H9 (cell line): Measurements from ENCODE around the gene UNC50. TPM values are rescaled to one million over a fixed set of nuclear protein-coding genes. Genes with fewer than 3 reads are reported as not detected.

ENCODE experiments used
- DNase-seq: peaks from one replicate; pipeline ENCODE4 v3.0.0-alpha.2; 2017
- H2AFZ ChIP-seq: one replicate; pipeline ENCODE4 v1.6.1; 2013; ENCODE audit warnings: mild to moderate bottlenecking, low read length, control low read depth, moderate library complexity
- H2AK5ac ChIP-seq: 2 replicates; pipeline ENCODE4 v1.6.1; 2013; ENCODE audit warnings: low read length, control low read depth, mixed read lengths; ENCODE audit not compliant: insufficient read length
- H2BK120ac ChIP-seq: one replicate; pipeline ENCODE4 v1.6.1; 2013; ENCODE audit warnings: low read depth, mild to moderate bottlenecking, low read length, control low read depth, inconsistent platforms; ENCODE audit not compliant: poor library complexity, severe bottlenecking
- H2BK12ac ChIP-seq: 2 replicates; pipeline ENCODE4 v1.6.1; 2013; ENCODE audit warnings: low read length, control low read depth, mixed read lengths, low read depth; ENCODE audit not compliant: insufficient read length
- H2BK15ac ChIP-seq: 2 replicates; pipeline ENCODE4 v1.6.1; 2013; ENCODE audit warnings: low read depth, low read length, control low read depth
- H2BK20ac ChIP-seq: one replicate; pipeline ENCODE4 v1.6.1; 2013; ENCODE audit warnings: low read depth, mild to moderate bottlenecking, low read length, control low read depth, inconsistent platforms; ENCODE audit not compliant: poor library complexity, severe bottlenecking
- H2BK5ac ChIP-seq: 2 replicates; pipeline ENCODE4 v1.6.1; 2013; ENCODE audit warnings: low read length, control low read depth, mixed read lengths; ENCODE audit not compliant: insufficient read length
- H3K14ac ChIP-seq: 2 replicates; pipeline ENCODE4 v1.6.1; 2013; ENCODE audit warnings: low read length, control low read depth; ENCODE audit not compliant: insufficient read depth
- H3K18ac ChIP-seq: 2 replicates; pipeline ENCODE4 v1.6.1; 2013; ENCODE audit warnings: low read depth, mild to moderate bottlenecking, mixed read lengths, low read length, control low read depth; ENCODE audit not compliant: insufficient read length
- H3K23ac ChIP-seq: 2 replicates; pipeline ENCODE4 v1.6.1; 2013; ENCODE audit warnings: low read length, control low read depth, mixed read lengths, low read depth; ENCODE audit not compliant: insufficient read length
- H3K23me2 ChIP-seq: 2 replicates; pipeline ENCODE4 v1.6.1; 2013; ENCODE audit warnings: low read depth, mild to moderate bottlenecking, mixed read lengths, low read length, control low read depth; ENCODE audit not compliant: insufficient read length, poor library complexity, severe bottlenecking
- H3K27ac ChIP-seq: 2 replicates; pipeline ENCODE4 v1.5.1; 2013; ENCODE audit warnings: low read length, control low read depth, mixed read lengths, low read depth; ENCODE audit not compliant: insufficient read length
- H3K27me3 ChIP-seq: 2 replicates; pipeline ENCODE4 v1.6.1; 2013; ENCODE audit warnings: low read length, control low read depth, inconsistent platforms; ENCODE audit not compliant: insufficient read depth
- H3K4ac ChIP-seq: 2 replicates; pipeline ENCODE4 v1.6.1; 2013; ENCODE audit warnings: low read depth, mild to moderate bottlenecking, control low read depth, inconsistent platforms, low read length, moderate library complexity
- H3K4me1 ChIP-seq: 2 replicates; pipeline ENCODE4 v1.6.1; 2013; ENCODE audit warnings: low read length, control low read depth, inconsistent platforms; ENCODE audit not compliant: insufficient read depth
- H3K4me2 ChIP-seq: 2 replicates; pipeline ENCODE4 v1.6.1; 2013; ENCODE audit warnings: low read length, control low read depth, mixed read lengths; ENCODE audit not compliant: insufficient read length, insufficient read depth
- H3K56ac ChIP-seq: 2 replicates; pipeline ENCODE4 v1.6.1; 2013; ENCODE audit warnings: low read depth, mild to moderate bottlenecking, mixed read lengths, low read length, control low read depth; ENCODE audit not compliant: insufficient read length
- H3K79me1 ChIP-seq: 2 replicates; pipeline ENCODE4 v1.6.1; 2013; ENCODE audit warnings: low read depth, mild to moderate bottlenecking, moderate library complexity, low read length, control low read depth, inconsistent platforms; ENCODE audit not compliant: insufficient read depth, poor library complexity, severe bottlenecking
- H3K79me2 ChIP-seq: 2 replicates; pipeline ENCODE4 v1.6.1; 2013; ENCODE audit warnings: low read length, control low read depth, inconsistent platforms; ENCODE audit not compliant: insufficient read depth
- H3K9ac ChIP-seq: 2 replicates; pipeline ENCODE4 v1.6.1; 2013; ENCODE audit warnings: low read length, control low read depth, mixed read lengths; ENCODE audit not compliant: insufficient read length; ENCODE audit errors: extremely low read depth
- H3K9me3 ChIP-seq: one replicate; pipeline ENCODE4 v1.6.1; 2013; ENCODE audit warnings: low read depth, low read length, inconsistent platforms; ENCODE audit not compliant: control insufficient read depth
- H3T11ph ChIP-seq: one replicate; pipeline ENCODE4 v1.6.1; 2013; ENCODE audit warnings: mild to moderate bottlenecking, low read length, control low read depth, inconsistent platforms
- H4K20me1 ChIP-seq: one replicate; pipeline ENCODE4 v1.6.1; 2013; ENCODE audit not compliant: control insufficient read depth, insufficient read length, insufficient read depth
- H4K5ac ChIP-seq: 2 replicates; pipeline ENCODE4 v1.6.1; 2013; ENCODE audit warnings: low read depth, mild to moderate bottlenecking, mixed read lengths, low read length, control low read depth; ENCODE audit not compliant: insufficient read length
- H4K8ac ChIP-seq: replicated peaks from 2 replicates; pipeline ENCODE4 v1.6.1; 2013; ENCODE audit warnings: low read length, control low read depth, mixed read lengths, low read depth; ENCODE audit not compliant: insufficient read length
- H4K91ac ChIP-seq: 2 replicates; pipeline ENCODE4 v1.6.1; 2013; ENCODE audit warnings: low read depth, mild to moderate bottlenecking, moderate library complexity, mixed read lengths, low read length, control low read depth; ENCODE audit not compliant: insufficient read length
- H3K27ac Mint-ChIP-seq, 3 experiments: 2 replicates in 2 of 3; 3 replicates in 1 of 3; pipeline ENCODE4 v1.8.0; 2020 to 2021; ENCODE audit warnings: mixed read lengths in 3 of 3, mild to moderate bottlenecking in 1 of 3, moderate library complexity in 1 of 3
- H3K27me3 Mint-ChIP-seq: 2 replicates; pipeline ENCODE4 v1.8.0; 2021; ENCODE audit warnings: low read depth, mild to moderate bottlenecking, moderate library complexity, mixed read lengths
- H3K36me3 Mint-ChIP-seq, 3 experiments: 2 replicates in 2 of 3; 3 replicates in 1 of 3; pipeline ENCODE4 v1.8.0; 2020 to 2021; ENCODE audit warnings: low read depth in 3 of 3, mixed read lengths in 3 of 3; ENCODE audit not compliant: insufficient read depth in 1 of 3
- H3K4me1 Mint-ChIP-seq, 2 experiments: 2 replicates each; pipeline ENCODE4 v1.8.0; 2020; ENCODE audit warnings: mixed read lengths in 2 of 2
- H3K4me3 Mint-ChIP-seq, 2 experiments: 2 replicates in 1 of 2; 3 replicates in 1 of 2; pipeline ENCODE4 v1.8.0; 2020 to 2021; ENCODE audit warnings: mild to moderate bottlenecking in 2 of 2, mixed read lengths in 2 of 2, moderate library complexity in 1 of 2
- H3K9me3 Mint-ChIP-seq, 2 experiments: 2 replicates in 1 of 2; 3 replicates in 1 of 2; pipeline ENCODE4 v1.8.0; 2020; ENCODE audit warnings: mild to moderate bottlenecking in 2 of 2, mixed read lengths in 2 of 2, moderate library complexity in 1 of 2
- WGBS: extraction: QIAGEN DNeasy Blood & Tissue Kit; methylation state at CpG from one replicate; pipeline ENCODE4 v1.1.7; 2013; ENCODE audit warnings: missing lambda C conversion rate, low lambda C conversion rate, mixed read lengths; ENCODE audit not compliant: insufficient read length; ENCODE audit errors: extremely low coverage; 5-methylcytosine and 5-hydroxymethylcytosine counted together
- total RNA-seq: library from RNA; stranded (reverse); gene quantifications from 2 replicates; pipeline ENCODE4 v1.2.1, GENCODE V29; 2021
- TF ChIP-seq, protein P1 (sequence below): fragments of 200-600 bp; sonication (generic); conservative IDR thresholded peaks from 3 replicates; pipeline ENCODE4 v1.8.0; 2021; ENCODE audit warnings: antibody characterized with exemption, mild to moderate bottlenecking

Gene UNC50
- total RNA-seq, 1 experiment from 2014 or later = 35.4 TPM

GRCh38 chr2:98563394-98563793 is 45.0 kb upstream of the UNC50 start:
- no peaks in the 10 kb centered on the region; a peak in 1 of 5 replicates for H3K9me3 Mint-ChIP-seq
- peaks cover 12 to 84% (median 53%) of the 10 kb centered on the region in 3 experiments; a peak in 6 of 7 replicates for H3K36me3 Mint-ChIP-seq
- WGBS = no CpG with 5 or more reads among the region's 13 CpGs

More at GRCh38 chr2:98563394-98563793, 45.0 kb upstream of the UNC50 start:
- Mint-ChIP-seq H3K27me3 (no peaks in the 10 kb centered on the region), H3K4me3 (no peak overlapping the region), H3K27ac (peak overlapping the region in 1 of 3 experiments; percentile 1; a peak in 1 of 7 replicates), H3K4me1 (no peaks in the 10 kb centered on the region)
- Histone ChIP-seq H2BK120ac (no peak overlapping the region), H4K8ac (no peak overlapping the region), H3K27ac (no peak overlapping the region), H3K18ac (no peak overlapping the region), H4K91ac (no peak overlapping the region), H3K9me3 (no peaks in the 10 kb centered on the region), H2AK5ac (no peak overlapping the region), H3K79me2 (no peaks in the 10 kb centered on the region), H3K9ac (no peak overlapping the region), H2BK15ac (no peak overlapping the region), H2BK20ac (no peak overlapping the region), H2AFZ (no peak overlapping the region), H2BK12ac (no peak overlapping the region), H3K4me1 (no peaks in the 10 kb centered on the region), H3T11ph (no peak overlapping the region), H3K4me2 (no peak overlapping the region), H3K79me1 (no peaks in the 10 kb centered on the region), H3K14ac (no peak overlapping the region), H3K27me3 (no peaks in the 10 kb centered on the region), H4K20me1 (no peaks in the 10 kb centered on the region), H3K23me2 (no peaks in the 10 kb centered on the region), H3K4ac (no peak overlapping the region), H3K56ac (no peak overlapping the region), H4K5ac (no peak overlapping the region), H3K23ac (no peak overlapping the region), H2BK5ac (no peak overlapping the region)
- no peak for DNase-seq
- TF ChIP-seq, protein P1, sequence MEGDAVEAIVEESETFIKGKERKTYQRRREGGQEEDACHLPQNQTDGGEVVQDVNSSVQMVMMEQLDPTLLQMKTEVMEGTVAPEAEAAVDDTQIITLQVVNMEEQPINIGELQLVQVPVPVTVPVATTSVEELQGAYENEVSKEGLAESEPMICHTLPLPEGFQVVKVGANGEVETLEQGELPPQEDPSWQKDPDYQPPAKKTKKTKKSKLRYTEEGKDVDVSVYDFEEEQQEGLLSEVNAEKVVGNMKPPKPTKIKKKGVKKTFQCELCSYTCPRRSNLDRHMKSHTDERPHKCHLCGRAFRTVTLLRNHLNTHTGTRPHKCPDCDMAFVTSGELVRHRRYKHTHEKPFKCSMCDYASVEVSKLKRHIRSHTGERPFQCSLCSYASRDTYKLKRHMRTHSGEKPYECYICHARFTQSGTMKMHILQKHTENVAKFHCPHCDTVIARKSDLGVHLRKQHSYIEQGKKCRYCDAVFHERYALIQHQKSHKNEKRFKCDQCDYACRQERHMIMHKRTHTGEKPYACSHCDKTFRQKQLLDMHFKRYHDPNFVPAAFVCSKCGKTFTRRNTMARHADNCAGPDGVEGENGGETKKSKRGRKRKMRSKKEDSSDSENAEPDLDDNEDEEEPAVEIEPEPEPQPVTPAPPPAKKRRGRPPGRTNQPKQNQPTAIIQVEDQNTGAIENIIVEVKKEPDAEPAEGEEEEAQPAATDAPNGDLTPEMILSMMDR = no peak
